Panc1 (cell line): Measurements from ENCODE around the gene CD1C. TPM values are rescaled to one million over a fixed set of nuclear protein-coding genes. Genes with fewer than 3 reads are reported as not detected.

ENCODE experiments used
- ATAC-seq: fragments of 200-7000 bp; cut with Tn5 transposase; 2 replicates; pipeline ENCODE4 v1.9.1; 2020; ENCODE audit warnings: mild to moderate bottlenecking, moderate library complexity
- BruUV-seq: library from RNA; stranded (reverse); fragments of 400-500 nt; replicated peaks from 2 replicates; lab custom pipeline; 2021; lab: Mats Ljungman, UMichigan
- CTCF ChIA-PET: fragments of 300-600 bp; sonication (Branson Sonifier 250); formaldehyde crosslinking; loops from one replicate; lab custom pipeline; 2022; ENCODE audit warnings: antibody characterized with exemption; lab: Charles Lee
- POLR2A ChIA-PET: fragments of 300-600 bp; sonication (Branson Sonifier 250); formaldehyde crosslinking; loops from one replicate; lab custom pipeline; 2022; ENCODE audit warnings: antibody characterized with exemption; lab: Charles Lee
- DNase-seq: peaks from one replicate; pipeline ENCODE4 v3.0.0-alpha.2; 2010; ENCODE audit warnings: low read depth, low spot score
- H3K27ac ChIP-seq: 2 replicates; pipeline ENCODE4 v1.5.1; 2011; ENCODE audit warnings: mild to moderate bottlenecking, low read length, inconsistent platforms
- H3K27me3 ChIP-seq: fragments of 200-500 bp; sonication (Bioruptor generic); 2 replicates; pipeline ENCODE4 v1.6.0; 2014; ENCODE audit warnings: low read length, inconsistent platforms; ENCODE audit not compliant: control insufficient read depth, insufficient read depth
- H3K36me3 ChIP-seq: fragments of 200-500 bp; sonication (Bioruptor generic); 2 replicates; pipeline ENCODE4 v1.5.1; 2014; ENCODE audit warnings: inconsistent platforms, mild to moderate bottlenecking, low read length, moderate library complexity; ENCODE audit not compliant: control insufficient read depth, insufficient read depth
- H3K4me1 ChIP-seq: 2 replicates; pipeline ENCODE4 v1.5.1; 2011; ENCODE audit warnings: inconsistent platforms, mild to moderate bottlenecking, low read length, moderate library complexity; ENCODE audit not compliant: control insufficient read depth, insufficient read depth
- H3K4me3 ChIP-seq, 2 experiments: 2 replicates each; pipeline ENCODE4 v1.5.1; 2011 to 2012; ENCODE audit warnings: low read depth in 2 of 2, low read length in 2 of 2, mild to moderate bottlenecking in 2 of 2, inconsistent platforms in 1 of 2, moderate library complexity in 1 of 2
- H3K9me3 ChIP-seq: fragments of 200-500 bp; sonication (Bioruptor generic); 2 replicates; pipeline ENCODE4 v1.5.1; 2014; ENCODE audit warnings: low read depth, mild to moderate bottlenecking, inconsistent platforms, low read length, moderate library complexity; ENCODE audit not compliant: control insufficient read depth, insufficient read depth
- CTCF ChIP-seq: fragments of 450-650 bp; IDR thresholded peaks from 2 replicates; pipeline ENCODE4 v1.5.1; 2017; ENCODE audit warnings: mild to moderate bottlenecking
- POLR2AphosphoS5 ChIP-seq: IDR thresholded peaks from 2 replicates; pipeline ENCODE4 v1.6.1; 2012; ENCODE audit warnings: mild to moderate bottlenecking, low read depth, low read length, moderate library complexity
- SIN3A ChIP-seq: IDR thresholded peaks from 2 replicates; pipeline ENCODE4 v1.6.1; 2012; ENCODE audit warnings: low read depth, mild to moderate bottlenecking, low read length, moderate library complexity, borderline replicate concordance; ENCODE audit not compliant: insufficient read depth
- TCF7L2 ChIP-seq: IDR thresholded peaks from 2 replicates; pipeline ENCODE4 v1.6.1; 2011; ENCODE audit warnings: mild to moderate bottlenecking, low read depth, low read length, inconsistent platforms
- in situ Hi-C: cut with HindIII; loops from 2 replicates; pipeline ENCODE4 v1.10.0; 2016; ENCODE audit warnings: low sequenced_read_pairs, low pct_unique_long_range_greater_than_20kb
- intact Hi-C: fragments of 100-400 bp; cut with micrococcal nuclease; formaldehyde crosslinking; loops from one replicate; pipeline ENCODE4 v1.10.0; 2022; ENCODE audit not compliant: unreplicated experiment
- total RNA-seq: library from RNA; stranded (reverse); gene quantifications from one replicate; pipeline ENCODE4 v1.2.1, GENCODE V29; 2021; ENCODE audit not compliant: unreplicated experiment
- TF ChIP-seq, protein P1 (sequence below), 2 experiments: IDR thresholded peaks; 2 replicates each; pipeline ENCODE4 v1.6.1; 2011 to 2012; ENCODE audit warnings: low read depth in 2 of 2, control low read depth in 1 of 2, low read length in 1 of 2, mild to moderate bottlenecking in 1 of 2, moderate library complexity in 1 of 2; ENCODE audit not compliant: insufficient read depth in 1 of 2

The CD1C gene
- total RNA-seq, 1 experiment from 2014 or later, result not detected

DNA sequence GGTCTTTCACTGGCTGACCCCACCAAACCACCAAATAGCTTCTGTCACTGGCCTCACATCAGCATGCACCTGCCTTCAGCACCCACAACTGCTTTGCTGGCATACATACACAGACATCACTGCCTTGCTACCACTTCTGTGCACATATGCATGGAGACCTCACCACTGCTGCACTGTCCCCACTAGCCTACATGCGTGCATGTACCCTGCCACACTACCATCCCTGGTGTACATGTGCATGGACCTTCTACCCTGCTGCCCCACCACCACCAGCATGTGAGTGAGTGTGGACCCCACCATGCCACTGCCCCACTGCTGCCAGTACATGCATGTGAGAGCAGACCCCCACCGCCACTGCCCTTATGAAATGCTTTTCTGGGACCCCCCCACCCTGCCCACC is 6.1 kb downstream of the CD1C start:
- Histone ChIP-seq H3K9me3 (no peaks in the 10 kb centered on the region), H3K4me3 (no peak overlapping the region), H3K4me1 (no peaks in the 10 kb centered on the region), H3K36me3 (no peaks in the 10 kb centered on the region), H3K27ac (no peak overlapping the region), H3K27me3 (no peaks in the 10 kb centered on the region)
- ChIA-PET CTCF (no interaction called here), POLR2A (no interaction called here)
- no TSS peak for BruUV-seq
- in situ Hi-C loops (no loop called here), intact Hi-C loops (no loop called here)
- TF ChIP-seq, protein P1, sequence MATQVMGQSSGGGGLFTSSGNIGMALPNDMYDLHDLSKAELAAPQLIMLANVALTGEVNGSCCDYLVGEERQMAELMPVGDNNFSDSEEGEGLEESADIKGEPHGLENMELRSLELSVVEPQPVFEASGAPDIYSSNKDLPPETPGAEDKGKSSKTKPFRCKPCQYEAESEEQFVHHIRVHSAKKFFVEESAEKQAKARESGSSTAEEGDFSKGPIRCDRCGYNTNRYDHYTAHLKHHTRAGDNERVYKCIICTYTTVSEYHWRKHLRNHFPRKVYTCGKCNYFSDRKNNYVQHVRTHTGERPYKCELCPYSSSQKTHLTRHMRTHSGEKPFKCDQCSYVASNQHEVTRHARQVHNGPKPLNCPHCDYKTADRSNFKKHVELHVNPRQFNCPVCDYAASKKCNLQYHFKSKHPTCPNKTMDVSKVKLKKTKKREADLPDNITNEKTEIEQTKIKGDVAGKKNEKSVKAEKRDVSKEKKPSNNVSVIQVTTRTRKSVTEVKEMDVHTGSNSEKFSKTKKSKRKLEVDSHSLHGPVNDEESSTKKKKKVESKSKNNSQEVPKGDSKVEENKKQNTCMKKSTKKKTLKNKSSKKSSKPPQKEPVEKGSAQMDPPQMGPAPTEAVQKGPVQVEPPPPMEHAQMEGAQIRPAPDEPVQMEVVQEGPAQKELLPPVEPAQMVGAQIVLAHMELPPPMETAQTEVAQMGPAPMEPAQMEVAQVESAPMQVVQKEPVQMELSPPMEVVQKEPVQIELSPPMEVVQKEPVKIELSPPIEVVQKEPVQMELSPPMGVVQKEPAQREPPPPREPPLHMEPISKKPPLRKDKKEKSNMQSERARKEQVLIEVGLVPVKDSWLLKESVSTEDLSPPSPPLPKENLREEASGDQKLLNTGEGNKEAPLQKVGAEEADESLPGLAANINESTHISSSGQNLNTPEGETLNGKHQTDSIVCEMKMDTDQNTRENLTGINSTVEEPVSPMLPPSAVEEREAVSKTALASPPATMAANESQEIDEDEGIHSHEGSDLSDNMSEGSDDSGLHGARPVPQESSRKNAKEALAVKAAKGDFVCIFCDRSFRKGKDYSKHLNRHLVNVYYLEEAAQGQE (IDR thresholded peaks at IDR 0.05; ENCODE audit: insufficient read depth in 1 of 2, low read depth in 2 of 2, low read length in 1 of 2), result no peak
- TF ChIP-seq TCF7L2, result no peak
- no peak for TF ChIP-seq POLR2AphosphoS5
- no peak for TF ChIP-seq CTCF
- TF ChIP-seq SIN3A, result no peak
- ATAC-seq (no peak), DNase-seq (no peak)

DNA sequence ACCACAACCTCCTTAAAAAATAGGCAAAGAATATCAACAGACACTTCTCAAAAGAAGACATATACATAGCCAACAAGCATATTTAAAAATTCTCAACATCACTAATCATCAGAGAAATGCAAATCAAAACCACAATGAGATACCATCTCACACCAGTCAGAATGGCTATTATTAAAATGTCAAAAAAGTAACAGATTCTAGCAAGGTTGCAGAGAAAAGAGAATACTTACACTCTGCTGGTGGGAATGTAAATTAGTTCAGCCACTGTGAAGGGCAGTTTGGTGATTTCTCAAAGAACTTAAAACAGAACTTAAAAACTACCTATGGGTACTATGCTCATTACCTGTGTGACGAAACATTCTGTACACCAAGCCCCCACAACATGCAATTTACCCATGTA is 20.9 kb downstream of the CD1C start:
- BruUV-seq, result no TSS peak
- no peak overlapping the region for H3K27ac ChIP-seq
- no peaks in the 10 kb centered on the region for H3K36me3 ChIP-seq
- DNase-seq, result no peak
- TF ChIP-seq POLR2AphosphoS5 (no peak), CTCF (no peak)
- TF ChIP-seq, protein P1 (IDR thresholded peaks at IDR 0.05; ENCODE audit: insufficient read depth in 1 of 2, low read depth in 2 of 2, low read length in 1 of 2), result no peak
- H3K4me3 ChIP-seq, result no peak overlapping the region
- no peak for ATAC-seq
- intact Hi-C loops (no loop called here), in situ Hi-C loops (no loop called here)
- no peaks in the 10 kb centered on the region for H3K4me1 ChIP-seq
- POLR2A ChIA-PET, result no interaction called here
- CTCF ChIA-PET, result no interaction called here
- no peaks in the 10 kb centered on the region for H3K27me3 ChIP-seq
- H3K9me3 ChIP-seq, result no peaks in the 10 kb centered on the region
